Nephron (organoid): ENCODE results near the gene SH3RF3.

Experiments used
- H3K27ac Mint-ChIP-seq, 3 experiments: 2 replicates each; pipeline ENCODE4 v1.8.0; 2020; ENCODE audit warnings: mixed read lengths in 3 of 3, mild to moderate bottlenecking in 2 of 3, moderate library complexity in 1 of 3
- H3K27me3 Mint-ChIP-seq: 2 replicates; pipeline ENCODE4 v1.8.0; 2021; ENCODE audit warnings: low read depth, mild to moderate bottlenecking, moderate library complexity, mixed read lengths
- H3K36me3 Mint-ChIP-seq: 2 replicates; pipeline ENCODE4 v1.8.0; 2020; ENCODE audit warnings: low read depth, mixed read lengths
- H3K4me1 Mint-ChIP-seq: 2 replicates; pipeline ENCODE4 v1.8.0; 2020; ENCODE audit warnings: mixed read lengths
- H3K4me3 Mint-ChIP-seq, 3 experiments: 2 replicates each; pipeline ENCODE4 v1.8.0; 2020; ENCODE audit warnings: mild to moderate bottlenecking in 3 of 3, mixed read lengths in 3 of 3, moderate library complexity in 2 of 3
- H3K9me3 Mint-ChIP-seq: 2 replicates; pipeline ENCODE4 v1.8.0; 2020; ENCODE audit warnings: mixed read lengths
- TF ChIP-seq, protein P1 (sequence below), 3 experiments: fragments of 200-600 bp; sonication (generic); IDR thresholded peaks; one replicate each; pipeline ENCODE4 v1.5.0; 2021; ENCODE audit warnings: antibody characterized with exemption in 3 of 3; ENCODE audit not compliant: unreplicated experiment in 3 of 3

Gene SH3RF3

DNA sequence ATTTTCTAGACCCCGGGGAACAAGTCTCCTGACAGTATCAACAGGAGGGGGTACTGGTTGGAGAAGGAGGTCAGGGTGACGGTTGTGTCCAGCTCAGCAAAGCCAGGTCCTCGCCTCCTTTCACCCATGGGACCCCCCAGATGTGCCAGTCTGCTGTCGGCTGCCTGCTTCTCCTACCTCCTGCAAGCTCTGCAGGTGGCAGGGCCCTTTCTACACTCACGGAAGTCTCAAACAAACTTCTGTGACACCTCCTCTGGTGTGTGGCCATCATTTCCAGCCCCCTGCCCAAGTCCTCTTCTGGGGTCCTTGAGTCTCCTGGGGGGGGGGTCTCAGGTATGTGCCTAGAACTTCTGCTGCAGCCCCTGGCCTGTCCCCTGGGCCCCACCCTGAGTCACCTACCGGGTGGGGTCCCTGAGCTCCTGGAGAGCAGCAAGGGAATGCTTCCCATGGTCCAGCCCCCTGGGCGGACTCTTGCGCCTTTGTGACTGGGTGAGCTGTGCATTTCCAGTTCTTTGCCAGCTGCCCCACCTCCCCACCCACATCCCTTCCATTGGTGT, 12.8 kb downstream of the SH3RF3 start:
- H3K9me3 Mint-ChIP-seq, result no peaks in the 10 kb centered on the region
- no peak overlapping the region for H3K4me3 Mint-ChIP-seq
- H3K36me3 Mint-ChIP-seq, result no peaks in the 10 kb centered on the region
- H3K4me1 Mint-ChIP-seq, result peaks cover 12% of the 10 kb centered on the region
- TF ChIP-seq, protein P1, sequence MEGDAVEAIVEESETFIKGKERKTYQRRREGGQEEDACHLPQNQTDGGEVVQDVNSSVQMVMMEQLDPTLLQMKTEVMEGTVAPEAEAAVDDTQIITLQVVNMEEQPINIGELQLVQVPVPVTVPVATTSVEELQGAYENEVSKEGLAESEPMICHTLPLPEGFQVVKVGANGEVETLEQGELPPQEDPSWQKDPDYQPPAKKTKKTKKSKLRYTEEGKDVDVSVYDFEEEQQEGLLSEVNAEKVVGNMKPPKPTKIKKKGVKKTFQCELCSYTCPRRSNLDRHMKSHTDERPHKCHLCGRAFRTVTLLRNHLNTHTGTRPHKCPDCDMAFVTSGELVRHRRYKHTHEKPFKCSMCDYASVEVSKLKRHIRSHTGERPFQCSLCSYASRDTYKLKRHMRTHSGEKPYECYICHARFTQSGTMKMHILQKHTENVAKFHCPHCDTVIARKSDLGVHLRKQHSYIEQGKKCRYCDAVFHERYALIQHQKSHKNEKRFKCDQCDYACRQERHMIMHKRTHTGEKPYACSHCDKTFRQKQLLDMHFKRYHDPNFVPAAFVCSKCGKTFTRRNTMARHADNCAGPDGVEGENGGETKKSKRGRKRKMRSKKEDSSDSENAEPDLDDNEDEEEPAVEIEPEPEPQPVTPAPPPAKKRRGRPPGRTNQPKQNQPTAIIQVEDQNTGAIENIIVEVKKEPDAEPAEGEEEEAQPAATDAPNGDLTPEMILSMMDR (IDR thresholded peaks at IDR 0.05; ENCODE audit: unreplicated experiment in 3 of 3), result no peak
- peaks cover 22% of the 10 kb centered on the region for H3K27me3 Mint-ChIP-seq
- no peak overlapping the region for H3K27ac Mint-ChIP-seq

DNA sequence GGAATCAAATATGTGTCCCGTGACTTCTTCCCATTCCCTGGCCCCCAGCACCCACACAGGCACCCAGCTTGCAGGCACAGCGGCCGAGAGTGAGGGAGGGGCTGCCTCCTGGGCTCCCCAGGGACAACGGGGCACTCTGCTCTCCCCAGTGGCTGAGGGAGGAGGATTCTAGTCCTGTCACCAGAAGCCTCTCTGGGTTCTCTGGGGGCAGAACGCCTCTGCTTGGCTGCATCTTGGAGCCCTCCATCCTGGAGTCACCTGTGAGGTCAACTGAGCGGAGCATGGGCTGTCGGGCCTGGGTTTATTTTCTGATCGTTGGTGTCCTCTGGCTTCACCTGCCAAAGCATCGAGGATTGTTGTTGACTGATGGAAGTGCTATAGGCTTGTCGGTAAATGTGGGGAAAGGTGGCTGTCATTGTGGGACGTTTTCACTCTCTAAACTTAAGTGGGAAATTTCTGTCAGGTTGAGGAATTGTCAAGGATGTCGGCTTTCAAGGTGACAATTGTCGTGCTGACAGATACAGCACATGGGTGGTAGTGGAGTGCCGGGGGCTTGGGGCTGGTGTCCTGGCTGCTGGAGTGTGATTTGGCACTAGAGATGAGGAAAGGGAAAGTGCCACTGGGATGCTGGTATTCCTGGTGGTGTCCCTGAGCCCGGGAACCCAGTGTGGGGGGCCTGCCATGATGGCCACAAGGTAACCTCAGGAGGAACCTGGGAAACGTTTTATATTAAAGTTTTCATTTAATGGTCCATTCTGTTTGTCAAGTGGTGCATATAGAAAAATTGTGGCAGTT, 13.6 kb downstream of the SH3RF3 start:
- TF ChIP-seq, protein P1 (IDR thresholded peaks at IDR 0.05; ENCODE audit: unreplicated experiment in 3 of 3), result no peak
- Mint-ChIP-seq H3K4me1 (peaks cover 15% of the 10 kb centered on the region), H3K36me3 (no peaks in the 10 kb centered on the region), H3K27me3 (peaks cover 22% of the 10 kb centered on the region), H3K9me3 (no peaks in the 10 kb centered on the region), H3K27ac (no peak overlapping the region), H3K4me3 (no peak overlapping the region)

DNA sequence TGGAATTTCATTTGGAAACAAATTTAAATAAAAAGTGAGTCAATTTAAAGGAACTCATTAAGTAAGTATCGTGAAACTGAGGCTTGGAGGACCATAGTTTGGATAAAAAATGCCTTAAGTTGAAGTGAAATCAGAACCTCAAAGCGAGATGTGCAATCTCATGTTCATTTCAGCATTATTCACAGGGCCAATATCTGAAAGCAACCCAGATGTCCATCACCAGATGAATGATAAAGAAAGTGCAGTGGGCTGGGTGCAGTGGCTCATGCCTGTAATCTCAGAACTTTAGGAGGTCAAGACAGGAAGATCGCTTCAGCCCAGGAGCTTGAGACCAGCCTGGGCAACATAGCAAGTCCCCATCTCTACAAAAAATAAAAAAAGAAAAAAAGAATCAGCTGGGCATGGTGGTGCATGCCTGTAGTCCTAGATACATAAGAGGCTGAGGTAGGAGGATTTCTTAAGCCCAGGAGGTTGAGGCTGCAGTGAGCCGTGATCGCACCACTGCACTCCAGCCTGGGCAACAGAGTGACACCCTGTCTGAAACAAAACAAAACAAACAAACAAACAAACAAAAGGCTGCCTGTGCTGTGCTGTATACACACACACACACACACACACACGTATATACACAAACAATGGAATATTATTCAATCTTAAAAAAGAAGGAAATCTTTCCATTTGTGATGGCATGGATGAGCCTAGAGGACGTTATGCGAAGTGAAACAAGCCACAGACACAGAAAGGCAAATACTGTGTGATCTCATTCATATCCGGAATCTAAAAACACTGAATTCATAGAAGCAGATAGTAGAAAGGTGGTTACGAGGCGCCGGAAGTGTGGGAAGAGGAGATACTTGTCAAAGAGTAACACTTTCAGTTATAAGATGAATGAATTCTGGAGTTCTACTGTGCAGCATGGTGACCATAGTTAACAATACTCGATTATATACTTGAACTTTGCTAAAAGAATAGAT, 14.5 kb downstream of the SH3RF3 start:
- Mint-ChIP-seq H3K9me3 (no peaks in the 10 kb centered on the region), H3K27ac (no peak overlapping the region), H3K27me3 (peaks cover 14% of the 10 kb centered on the region), H3K4me3 (no peak overlapping the region), H3K36me3 (no peaks in the 10 kb centered on the region), H3K4me1 (peaks cover 21% of the 10 kb centered on the region)
- TF ChIP-seq, protein P1 (IDR thresholded peaks at IDR 0.05; ENCODE audit: unreplicated experiment in 3 of 3), result no peak

DNA sequence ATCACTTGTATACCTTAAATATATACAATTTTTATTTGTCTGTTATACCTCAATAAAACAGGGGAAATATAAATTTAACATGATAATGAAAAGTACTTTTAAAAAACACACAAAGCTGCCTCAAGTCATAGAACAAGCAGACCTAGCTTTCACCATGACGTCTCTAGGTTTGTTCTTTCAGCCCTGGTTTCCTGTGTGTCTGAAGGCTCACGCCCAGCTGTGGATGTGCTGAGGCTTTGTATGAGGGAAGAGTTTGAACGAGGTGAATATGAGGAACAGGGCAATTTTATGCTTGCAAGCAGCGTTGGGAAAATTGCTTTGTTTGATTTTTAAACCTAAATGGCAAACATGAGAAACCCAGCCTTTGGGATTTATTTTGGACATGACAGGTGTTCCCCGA, 15.3 kb downstream of the SH3RF3 start:
- H3K4me3 Mint-ChIP-seq, result no peak overlapping the region
- no peak overlapping the region for H3K27ac Mint-ChIP-seq
- no peaks in the 10 kb centered on the region for H3K36me3 Mint-ChIP-seq
- H3K9me3 Mint-ChIP-seq, result no peaks in the 10 kb centered on the region
- TF ChIP-seq, protein P1 (IDR thresholded peaks at IDR 0.05; ENCODE audit: unreplicated experiment in 3 of 3), result no peak
- peaks cover 24% of the 10 kb centered on the region for H3K4me1 Mint-ChIP-seq
- peaks cover 10% of the 10 kb centered on the region for H3K27me3 Mint-ChIP-seq

DNA sequence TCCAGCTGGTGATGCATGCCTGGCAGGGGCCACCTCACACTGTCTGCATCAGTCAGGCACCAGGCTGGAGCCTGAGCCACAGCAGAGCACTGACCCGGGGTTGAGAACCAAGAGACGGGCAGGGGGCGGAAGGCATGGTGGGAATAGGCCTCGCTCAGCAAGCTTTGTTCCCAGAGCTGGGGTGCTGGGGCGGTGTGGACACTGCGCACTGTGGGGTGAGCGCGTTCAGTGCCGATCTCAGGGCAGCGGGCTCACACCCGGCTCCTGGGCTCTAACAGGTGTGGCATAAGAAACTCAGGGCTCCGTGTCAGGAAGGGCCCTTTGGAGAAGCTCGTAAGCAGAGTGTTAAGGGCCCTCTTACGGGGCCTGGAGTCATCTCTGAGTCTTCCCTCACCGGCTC, 15.7 kb downstream of the SH3RF3 start:
- Mint-ChIP-seq H3K36me3 (no peaks in the 10 kb centered on the region), H3K27ac (no peak overlapping the region), H3K4me3 (no peak overlapping the region), H3K4me1 (peaks cover 29% of the 10 kb centered on the region), H3K9me3 (no peaks in the 10 kb centered on the region), H3K27me3 (peaks cover 7% of the 10 kb centered on the region)
- TF ChIP-seq, protein P1 (IDR thresholded peaks at IDR 0.05; ENCODE audit: unreplicated experiment in 3 of 3), result no peak
